ENCODE results near the gene CHDH.

Gene CHDH

GRCh38 chr3:53788038-53788437 is 58.2 kb downstream of the CHDH start:
- no peak for DNase-seq (ENCODE audit: low spot score)

DNA sequence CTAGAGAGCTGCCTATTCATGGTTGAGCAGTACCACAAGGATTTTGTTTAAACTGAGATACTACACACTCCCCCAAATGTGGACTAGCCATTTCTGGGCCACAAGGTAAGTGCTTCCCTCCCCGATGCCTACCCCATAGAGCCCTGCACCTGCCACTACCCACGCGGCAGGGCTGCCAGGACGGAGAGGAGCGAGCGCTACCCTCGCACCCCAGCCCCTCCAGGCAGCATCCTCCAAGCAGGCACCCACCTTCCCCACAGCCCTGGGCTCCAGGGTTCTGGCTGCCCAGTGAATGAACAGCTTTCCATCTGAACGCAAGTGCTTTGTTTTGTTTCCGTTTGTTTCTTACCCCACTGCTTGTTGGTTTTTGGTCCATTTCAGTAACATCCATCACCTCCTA is 59.2 kb downstream of the CHDH start:
- DNase-seq (ENCODE audit: low spot score), result no peak

DNA sequence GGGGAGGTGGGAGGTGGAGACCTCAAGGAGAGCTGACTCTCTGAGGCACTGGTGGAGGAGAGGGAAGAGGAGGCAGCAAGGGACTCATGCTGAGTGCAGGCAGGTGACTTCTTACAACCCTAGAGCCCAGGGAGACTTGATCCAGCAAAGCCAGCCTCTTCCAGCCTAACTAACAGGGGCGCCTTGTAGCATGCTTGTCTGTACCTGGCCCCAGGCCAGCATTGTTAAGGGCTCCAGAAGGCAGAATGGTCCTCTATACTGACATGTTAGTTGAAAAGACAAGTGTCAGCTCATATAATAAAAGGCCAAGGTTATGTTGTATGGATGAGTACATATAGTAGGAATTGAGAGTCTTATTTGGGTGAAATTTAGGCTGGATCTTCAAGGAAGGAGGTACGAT is 65.4 kb downstream of the CHDH start:
- no peak for DNase-seq (ENCODE audit: low spot score)

DNA sequence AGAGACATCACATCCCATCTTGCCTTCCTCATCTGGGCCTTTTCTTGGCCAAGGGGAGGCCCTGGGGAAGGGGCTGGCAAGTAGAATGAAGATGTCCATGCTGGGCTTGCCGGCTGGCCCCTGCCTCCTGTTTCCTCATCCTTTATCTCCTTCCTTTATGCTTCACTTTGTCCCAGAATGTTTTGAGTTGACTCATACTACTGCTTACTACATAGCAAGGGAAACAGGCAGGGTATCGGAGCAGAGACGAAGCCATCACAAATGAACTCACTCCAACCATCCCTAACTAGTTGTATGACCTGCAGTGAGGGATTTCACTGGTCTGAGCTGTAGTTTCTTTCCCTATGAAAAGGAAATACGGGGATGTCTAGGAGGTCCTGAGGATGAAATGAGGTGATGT is 66.0 kb downstream of the CHDH start:
- no peak for DNase-seq (ENCODE audit: low spot score)

GRCh38 chr3:53778153-53778552 is 68.1 kb downstream of the CHDH start:
- no peak for DNase-seq (ENCODE audit: low spot score)

DNA sequence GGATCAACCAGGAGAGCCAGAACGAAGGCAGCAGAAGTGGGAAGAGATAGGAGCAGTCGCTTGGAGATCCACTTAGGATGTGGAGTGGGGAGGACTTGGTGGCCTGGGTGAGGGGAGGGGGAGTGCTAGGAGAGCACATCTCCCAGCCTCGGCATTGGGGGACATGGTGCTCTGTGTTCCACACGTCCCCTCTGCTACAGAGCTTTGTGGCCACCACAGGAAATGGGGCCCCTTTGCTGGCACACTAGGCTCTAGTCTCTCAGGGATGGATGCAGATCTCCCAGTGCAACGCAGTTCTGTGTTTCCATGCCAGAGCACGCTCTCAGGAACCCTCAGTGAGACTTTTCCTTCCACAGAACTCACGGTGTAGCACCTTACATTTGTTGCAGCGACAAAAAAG is 68.8 kb downstream of the CHDH start:
- DNase-seq (ENCODE audit: low spot score), result no peak

DNA sequence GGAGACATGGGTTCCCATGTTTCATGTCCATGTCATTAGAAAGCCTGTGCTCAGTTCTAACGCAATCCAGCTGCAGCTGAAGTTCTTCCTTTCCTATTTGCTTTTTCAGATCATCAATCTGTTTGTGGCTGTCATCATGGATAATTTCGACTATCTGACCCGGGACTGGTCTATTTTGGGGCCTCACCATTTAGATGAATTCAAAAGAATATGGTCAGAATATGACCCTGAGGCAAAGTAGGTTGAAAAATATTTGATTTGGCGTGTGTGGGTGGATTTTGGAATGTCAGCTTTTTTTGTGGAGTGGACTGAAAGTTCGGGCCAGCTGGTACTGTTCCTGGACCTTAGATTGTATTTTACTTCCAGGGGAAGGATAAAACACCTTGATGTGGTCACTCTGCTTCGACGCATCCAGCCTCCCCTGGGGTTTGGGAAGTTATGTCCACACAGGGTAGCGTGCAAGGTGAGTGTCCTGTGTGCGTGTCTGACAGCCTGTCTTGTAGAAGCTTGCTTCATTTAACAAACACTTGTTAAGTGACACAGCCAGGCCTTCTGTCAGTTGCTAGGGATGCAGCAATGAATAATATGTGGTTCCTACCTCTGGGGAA is 69.6 kb downstream of the CHDH start:
- no peak for DNase-seq (ENCODE audit: low spot score)

DNA sequence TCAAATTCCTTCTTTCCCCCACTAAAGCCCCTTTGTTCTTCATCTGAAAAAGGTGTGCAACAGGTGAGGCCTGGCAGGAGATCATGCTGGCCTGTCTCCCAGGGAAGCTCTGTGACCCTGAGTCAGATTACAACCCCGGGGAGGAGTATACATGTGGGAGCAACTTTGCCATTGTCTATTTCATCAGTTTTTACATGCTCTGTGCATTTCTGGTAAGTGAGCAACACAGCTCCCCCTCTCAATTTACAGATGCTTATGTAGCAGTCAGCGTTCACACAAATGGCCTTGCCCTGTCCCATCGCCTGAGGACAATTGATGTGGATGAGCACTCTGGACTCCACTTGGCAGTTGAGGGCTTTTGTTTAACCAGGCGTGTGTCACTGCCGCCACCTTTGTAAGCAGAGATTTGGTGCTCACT is 70.4 kb downstream of the CHDH start:
- DNase-seq (ENCODE audit: low spot score), result no peak

DNA sequence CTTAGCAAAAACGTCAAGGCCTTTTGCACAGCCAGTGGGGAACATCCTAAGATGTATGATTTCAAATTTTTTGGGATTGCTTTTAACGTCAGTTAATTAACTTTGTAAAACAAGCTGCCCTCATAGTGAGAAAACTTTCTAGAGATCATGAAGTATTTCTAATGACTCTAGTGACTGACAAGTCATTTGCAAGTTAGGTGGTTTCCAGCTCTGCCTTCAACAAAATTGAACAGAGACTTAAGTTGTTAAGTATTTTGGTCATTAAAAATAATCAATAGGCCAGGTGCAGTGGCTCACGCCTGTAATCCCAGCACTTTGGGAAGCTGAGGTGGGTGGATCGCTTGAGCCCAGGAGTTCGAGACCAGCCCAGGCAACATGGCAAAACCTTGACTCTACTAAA is 71.2 kb downstream of the CHDH start:
- no peak for DNase-seq (ENCODE audit: low spot score)

- DNase-seq (ENCODE audit: low spot score), result no peak
These were observed 71.8 kb downstream of the CHDH start for GRCh38 chr3:53774414-53774813.

DNA sequence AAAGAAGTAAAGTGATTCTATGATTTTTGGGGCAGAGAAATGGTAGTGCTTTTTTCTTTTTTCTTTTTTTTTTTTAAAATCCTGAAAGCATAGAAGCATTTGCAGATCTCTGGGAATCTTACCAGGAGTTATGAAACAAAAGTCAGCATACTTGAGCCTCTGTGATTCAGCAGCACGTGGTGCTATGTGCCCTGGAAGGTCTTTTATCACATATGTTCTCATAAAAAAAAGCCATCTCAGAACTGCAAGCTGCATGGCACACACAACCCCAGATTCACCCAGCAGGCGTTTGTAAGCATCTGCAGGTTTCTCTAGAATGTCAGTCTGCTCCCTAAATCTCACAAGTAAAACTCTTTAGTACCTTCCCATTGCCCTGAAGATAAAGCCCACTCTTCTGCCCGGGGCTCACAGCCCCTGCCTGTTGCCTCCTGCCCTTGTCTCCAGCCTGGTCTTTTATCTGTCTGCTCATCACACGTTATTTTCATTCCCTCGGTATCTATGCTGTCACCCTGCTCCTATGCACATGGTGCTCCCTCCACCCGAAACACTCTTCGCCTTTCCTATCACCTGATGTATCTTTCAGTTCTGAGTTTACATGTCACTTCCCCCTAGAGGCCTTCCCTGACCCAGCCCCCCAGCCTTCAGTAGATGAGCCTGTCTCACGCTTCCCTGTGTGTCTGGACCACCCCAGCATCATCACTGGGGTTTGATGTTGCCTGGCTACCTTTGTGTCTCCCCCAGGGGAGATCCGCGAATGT is 72.4 kb downstream of the CHDH start:
- DNase-seq (ENCODE audit: low spot score), result no peak

DNA sequence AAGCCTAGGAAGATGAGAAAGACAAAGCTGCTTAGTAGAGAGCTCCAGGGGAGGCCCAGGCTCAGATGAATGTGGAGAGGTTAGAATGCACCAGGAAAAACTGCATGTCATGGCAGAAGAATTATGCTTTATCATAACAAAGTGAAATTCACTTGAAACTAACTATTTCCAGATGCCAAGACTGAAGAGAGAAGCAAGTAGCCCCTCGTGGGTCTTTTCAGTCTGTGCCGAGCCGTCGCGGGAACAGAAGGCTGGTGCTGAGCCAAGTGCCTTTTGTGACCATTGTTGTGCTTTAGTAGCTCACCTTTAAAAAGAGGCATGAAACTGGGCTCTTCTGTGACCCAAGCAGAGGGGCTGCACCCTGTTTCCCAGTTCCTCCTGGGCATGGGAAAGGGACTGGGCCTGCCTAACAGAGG is 73.2 kb downstream of the CHDH start:
- DNase-seq (ENCODE audit: low spot score), result no peak

GRCh38 chr3:53772562-53772961 is 73.7 kb downstream of the CHDH start:
- no peak for DNase-seq (ENCODE audit: low spot score)

GRCh38 chr3:53768478-53769459 is 77.5 kb downstream of the CHDH start:
- DNase-seq (ENCODE audit: low spot score), result no peak

- no peak for DNase-seq (ENCODE audit: low spot score)
These were observed 79.5 kb downstream of the CHDH start for GRCh38 chr3:53766706-53767105.

DNA sequence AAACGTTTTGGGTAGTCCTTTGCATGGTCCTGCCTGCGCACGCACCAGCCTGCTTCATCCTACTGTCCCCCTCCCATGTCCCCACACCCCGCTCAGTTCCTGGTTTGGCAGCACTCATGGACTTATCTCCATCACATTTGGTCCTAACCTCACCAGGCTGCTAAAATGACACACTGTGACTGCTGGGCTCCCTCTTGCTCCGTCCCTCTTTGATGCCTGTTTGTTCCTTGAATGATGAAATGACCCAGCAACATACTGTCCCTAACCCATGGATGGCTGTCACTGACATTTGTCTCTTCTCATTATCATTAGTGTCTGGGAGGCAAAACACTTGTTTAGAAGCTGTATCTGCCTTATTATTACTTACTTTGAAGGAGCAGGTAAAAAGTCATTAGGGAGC is 80.5 kb downstream of the CHDH start:
- no peak for DNase-seq (ENCODE audit: low spot score)

GRCh38 chr3:53764026-53764775 is 82.0 kb downstream of the CHDH start:
- no peak for DNase-seq (ENCODE audit: low spot score)

DNA sequence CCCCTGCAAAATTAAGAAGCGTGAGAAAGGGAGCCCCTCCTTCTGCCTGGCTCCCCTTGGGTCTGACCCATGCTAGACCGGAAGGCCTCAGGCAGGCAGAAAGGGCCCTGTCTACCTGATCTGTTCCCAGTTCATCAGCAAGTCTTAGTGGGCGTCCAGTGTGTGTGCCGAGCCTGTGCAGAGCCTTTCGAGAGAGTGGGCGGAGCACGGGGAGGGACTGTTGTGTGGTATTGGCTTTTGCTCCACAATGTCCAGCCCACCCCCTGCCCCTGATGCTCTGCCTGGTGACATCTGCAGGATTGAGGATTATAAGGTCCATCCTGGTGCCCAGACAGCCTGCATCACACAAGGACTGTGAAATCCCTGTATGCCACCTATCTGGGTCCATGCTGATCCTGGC is 82.9 kb downstream of the CHDH start:
- DNase-seq (ENCODE audit: low spot score), result no peak

Data from hematopoietic multipotent progenitor cell treated with erythropoietin and hydrocortisone succinate and interleukin-3 and kit ligand, for 15 days (in vitro differentiated cells).